ENCODE results near the gene PCSK5.

GRCh38 chr9:76394960-76395252, 504.4 kb downstream of the PCSK5 start:
- TF ChIP-seq, protein P1, sequence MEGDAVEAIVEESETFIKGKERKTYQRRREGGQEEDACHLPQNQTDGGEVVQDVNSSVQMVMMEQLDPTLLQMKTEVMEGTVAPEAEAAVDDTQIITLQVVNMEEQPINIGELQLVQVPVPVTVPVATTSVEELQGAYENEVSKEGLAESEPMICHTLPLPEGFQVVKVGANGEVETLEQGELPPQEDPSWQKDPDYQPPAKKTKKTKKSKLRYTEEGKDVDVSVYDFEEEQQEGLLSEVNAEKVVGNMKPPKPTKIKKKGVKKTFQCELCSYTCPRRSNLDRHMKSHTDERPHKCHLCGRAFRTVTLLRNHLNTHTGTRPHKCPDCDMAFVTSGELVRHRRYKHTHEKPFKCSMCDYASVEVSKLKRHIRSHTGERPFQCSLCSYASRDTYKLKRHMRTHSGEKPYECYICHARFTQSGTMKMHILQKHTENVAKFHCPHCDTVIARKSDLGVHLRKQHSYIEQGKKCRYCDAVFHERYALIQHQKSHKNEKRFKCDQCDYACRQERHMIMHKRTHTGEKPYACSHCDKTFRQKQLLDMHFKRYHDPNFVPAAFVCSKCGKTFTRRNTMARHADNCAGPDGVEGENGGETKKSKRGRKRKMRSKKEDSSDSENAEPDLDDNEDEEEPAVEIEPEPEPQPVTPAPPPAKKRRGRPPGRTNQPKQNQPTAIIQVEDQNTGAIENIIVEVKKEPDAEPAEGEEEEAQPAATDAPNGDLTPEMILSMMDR (IDR thresholded peaks at IDR 0.05): peak in 1 of 4 donors; percentile 2
- TF ChIP-seq POLR2A (IDR thresholded peaks at IDR 0.05): peak; percentile 44

Data from right lobe of liver (tissue), 4 donors.